ENCODE data around the gene GLT6D1.
"Not testable (repeated sequence)": the region's sequence is repeated elsewhere in the genome, so short reads cannot be mapped to it uniquely, and the experiment has no call there.

GLT6D1 gene, protein sequence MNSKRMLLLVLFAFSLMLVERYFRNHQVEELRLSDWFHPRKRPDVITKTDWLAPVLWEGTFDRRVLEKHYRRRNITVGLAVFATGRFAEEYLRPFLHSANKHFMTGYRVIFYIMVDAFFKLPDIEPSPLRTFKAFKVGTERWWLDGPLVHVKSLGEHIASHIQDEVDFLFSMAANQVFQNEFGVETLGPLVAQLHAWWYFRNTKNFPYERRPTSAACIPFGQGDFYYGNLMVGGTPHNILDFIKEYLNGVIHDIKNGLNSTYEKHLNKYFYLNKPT

DNA sequence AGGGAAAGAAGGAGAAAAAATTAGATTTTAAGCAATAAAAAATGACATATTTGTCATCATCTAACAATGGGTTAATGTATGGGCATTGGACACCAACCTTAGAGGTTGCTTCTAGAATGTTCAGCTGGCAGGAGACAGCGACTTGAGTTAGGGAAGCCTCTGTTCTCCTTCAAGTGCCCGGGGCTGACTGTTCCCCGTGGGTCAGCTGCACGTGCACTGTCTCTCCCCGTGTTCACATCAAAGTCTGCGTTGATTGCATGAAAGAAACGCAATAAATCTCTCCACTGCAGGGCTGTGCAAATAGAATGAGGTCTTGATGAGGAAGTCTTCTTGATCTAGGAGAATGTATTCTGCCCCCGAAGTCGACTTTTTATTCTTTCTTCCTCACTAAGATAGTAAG lies at the start of gene GLT6D1:
TSS of gene GLT6D1 (minus strand) at position 345 of the 400 bp plus-strand sequence. CDS start 353 bp downstream, outside the sequence.
- no peak for DNase-seq (ENCODE audit: low spot score)

- DNase-seq (ENCODE audit: low spot score): no peak
These were observed 49.7 kb upstream of the GLT6D1 start for GRCh38 chr9:135689011-135689410.

GRCh38 chr9:135687216-135687615 lies 47.9 kb upstream of the GLT6D1 start:
- DNase-seq (ENCODE audit: low spot score): no peak

DNA sequence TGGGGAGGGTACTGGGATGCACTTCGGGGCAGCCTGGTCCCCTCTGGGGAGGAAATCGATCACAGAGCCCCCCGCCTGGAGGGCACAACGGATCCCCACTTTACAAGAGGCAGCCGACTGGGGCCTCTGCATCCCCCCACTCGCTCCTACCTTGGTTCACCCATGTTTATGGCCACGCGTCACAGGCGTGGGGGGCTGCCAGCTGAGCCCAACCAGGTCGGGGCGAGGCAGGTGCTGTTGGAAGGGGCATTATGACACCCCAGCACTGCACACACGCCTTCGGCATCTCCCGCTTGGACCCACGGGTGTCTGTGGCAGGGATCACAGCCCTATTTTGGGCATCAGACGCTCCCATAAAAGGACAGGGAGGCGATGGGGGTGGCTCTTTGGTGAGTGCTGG lies 45.4 kb upstream of the GLT6D1 start:
- no peak for DNase-seq (ENCODE audit: low spot score)

- no peak for DNase-seq (ENCODE audit: low spot score)
These were observed 44.2 kb upstream of the GLT6D1 start for GRCh38 chr9:135683401-135684034.

DNA sequence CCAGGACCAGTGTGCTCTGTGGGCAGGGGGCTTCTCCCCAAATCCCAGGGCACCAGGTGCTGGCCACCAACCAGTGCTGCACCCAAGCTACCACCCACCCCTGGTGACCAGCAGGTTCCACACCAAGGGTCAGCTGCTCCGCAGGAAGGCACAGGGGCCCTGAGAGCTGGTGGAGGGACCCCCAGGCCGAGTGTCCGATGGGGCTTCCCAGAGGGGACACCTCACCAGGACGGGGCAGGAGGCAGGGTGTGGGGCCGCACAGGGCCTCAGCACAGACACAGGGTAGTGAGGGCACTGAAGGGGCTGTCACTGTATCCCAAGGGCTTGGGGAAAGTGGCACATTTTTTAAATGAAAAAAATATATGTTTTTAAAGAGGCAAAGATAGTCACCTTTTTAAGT lies 41.8 kb upstream of the GLT6D1 start:
- DNase-seq (ENCODE audit: low spot score): no peak

GRCh38 chr9:135680056-135680455 lies 40.7 kb upstream of the GLT6D1 start:
- DNase-seq (ENCODE audit: low spot score): no peak

GRCh38 chr9:135678236-135679017 lies 39.1 kb upstream of the GLT6D1 start:
- DNase-seq (ENCODE audit: low spot score): no peak

GRCh38 chr9:135677641-135678168 lies 38.4 kb upstream of the GLT6D1 start:
- DNase-seq (ENCODE audit: low spot score): no peak

GRCh38 chr9:135676891-135677290 lies 37.6 kb upstream of the GLT6D1 start:
- no peak for DNase-seq (ENCODE audit: low spot score)

- DNase-seq (ENCODE audit: low spot score): no peak
These were observed 35.6 kb upstream of the GLT6D1 start for GRCh38 chr9:135674977-135675376.

- DNase-seq (ENCODE audit: low spot score): no peak
These were observed 34.6 kb upstream of the GLT6D1 start for GRCh38 chr9:135673941-135674340.

- DNase-seq (ENCODE audit: low spot score): not testable (repeated sequence)
These were observed 33.4 kb upstream of the GLT6D1 start for GRCh38 chr9:135672786-135673185.

- DNase-seq (ENCODE audit: low spot score): no peak
These were observed 32.3 kb upstream of the GLT6D1 start for GRCh38 chr9:135671591-135672041.

- DNase-seq (ENCODE audit: low spot score): no peak
These were observed 31.6 kb upstream of the GLT6D1 start for GRCh38 chr9:135670721-135671590.

DNA sequence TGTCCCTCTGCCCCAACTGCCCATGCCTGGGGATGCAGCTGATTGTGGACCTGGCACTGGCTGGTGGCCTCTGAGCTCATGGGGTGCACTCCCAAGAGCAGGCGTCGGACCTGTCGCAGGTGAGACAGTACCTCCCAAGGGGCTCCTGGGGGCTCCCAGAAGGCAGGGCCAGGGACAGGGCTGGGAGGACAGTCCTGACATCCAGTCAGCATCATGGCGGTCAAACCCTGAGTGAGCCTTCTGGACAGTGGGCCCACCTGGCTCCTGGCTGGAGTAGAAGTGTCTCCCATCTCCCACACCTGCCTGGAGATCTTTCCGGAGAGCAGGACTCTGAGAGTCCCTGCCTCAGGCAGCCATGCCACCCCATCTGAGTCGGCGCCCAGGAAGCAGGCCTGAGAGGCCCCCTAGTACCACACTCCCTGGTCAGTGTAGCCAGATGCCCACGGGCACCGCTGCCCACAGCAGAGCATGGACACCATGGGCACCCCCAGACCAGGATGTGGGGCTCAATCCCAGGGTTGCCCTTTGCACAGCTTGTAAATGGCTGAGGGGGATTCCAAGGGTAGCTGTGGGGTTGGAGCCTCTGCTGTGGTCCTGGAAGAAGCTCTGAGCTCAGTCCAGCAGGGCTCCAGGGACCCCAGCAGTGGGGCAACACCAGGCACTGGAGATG lies 30.4 kb upstream of the GLT6D1 start:
- no peak for DNase-seq (ENCODE audit: low spot score)

GRCh38 chr9:135669018-135669417 lies 29.7 kb upstream of the GLT6D1 start:
- DNase-seq (ENCODE audit: low spot score): not testable (repeated sequence)

DNA sequence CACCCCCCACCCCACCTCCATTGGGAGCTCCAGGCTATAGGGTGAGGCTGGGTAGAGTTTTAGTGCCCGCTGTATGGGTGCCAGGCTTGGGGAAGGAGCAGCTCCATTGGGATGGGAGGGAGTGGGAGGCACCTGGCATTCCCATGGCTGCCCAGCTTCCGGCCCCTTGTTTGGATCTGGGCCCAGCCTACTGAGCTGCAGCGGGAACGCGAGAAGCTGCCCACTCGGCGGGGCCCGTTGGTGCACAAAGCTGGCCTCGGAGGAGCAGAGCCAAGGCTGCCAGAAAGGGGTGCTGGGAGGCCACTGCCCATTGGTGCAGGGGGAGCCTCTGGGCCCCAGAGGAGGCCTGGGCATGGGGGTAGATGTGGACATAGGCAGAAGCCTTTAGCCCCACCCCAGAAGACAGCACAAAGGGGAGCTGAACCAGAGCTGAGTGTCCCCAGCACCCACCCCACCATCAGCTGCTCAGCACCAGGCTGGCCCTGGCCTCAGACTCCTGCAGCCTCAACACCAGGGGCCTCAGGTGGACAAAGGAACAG lies 28.2 kb upstream of the GLT6D1 start:
- DNase-seq (ENCODE audit: low spot score): no peak

- DNase-seq (ENCODE audit: low spot score): no peak
These were observed 27.5 kb upstream of the GLT6D1 start for GRCh38 chr9:135666534-135667462.

- no peak for DNase-seq (ENCODE audit: low spot score)
These were observed 26.5 kb upstream of the GLT6D1 start for GRCh38 chr9:135665795-135666189.

Data from COLO829 (cell line).